GM23338 (cell line): Measurements from ENCODE around the gene LCLAT1. TPM values are rescaled to one million over a fixed set of nuclear protein-coding genes. Genes with fewer than 3 reads are reported as not detected.

Experiments
- ATAC-seq: fragments of 200-7000 bp; cut with Tn5 transposase; 3 replicates; pipeline ENCODE4 v1.9.1; 2020
- DNase-seq: peaks from one replicate; pipeline ENCODE4 v3.0.0-alpha.2; 2015; ENCODE audit warnings: low spot score
- H2AFZ ChIP-seq: fragments of 200-600 bp; sonication (generic); 2 replicates; pipeline ENCODE4 v1.8.0; 2016; ENCODE audit warnings: antibody characterized with exemption, mild to moderate bottlenecking, moderate library complexity
- H3F3A ChIP-seq: fragments of 200-600 bp; sonication (generic); replicated peaks from 2 replicates; pipeline ENCODE4 v1.8.0; 2017; ENCODE audit warnings: antibody characterized with exemption, mixed run types, low read depth
- H3K27ac ChIP-seq: fragments of 200-600 bp; sonication (generic); 2 replicates; pipeline ENCODE4 v1.6.1; 2016; ENCODE audit warnings: low read depth
- H3K27me3 ChIP-seq: fragments of 200-600 bp; sonication (generic); 2 replicates; pipeline ENCODE4 v1.8.0; 2016; ENCODE audit warnings: mild to moderate bottlenecking, mixed run types, moderate library complexity; ENCODE audit not compliant: insufficient read depth
- H3K36me3 ChIP-seq: fragments of 200-600 bp; sonication (generic); 2 replicates; pipeline ENCODE4 v1.8.0; 2016; ENCODE audit warnings: mild to moderate bottlenecking; ENCODE audit not compliant: insufficient read depth
- H3K4me1 ChIP-seq: fragments of 200-600 bp; sonication (generic); 2 replicates; pipeline ENCODE4 v1.8.0; 2016; ENCODE audit warnings: mild to moderate bottlenecking, moderate library complexity; ENCODE audit not compliant: insufficient read depth
- H3K4me2 ChIP-seq: fragments of 200-600 bp; sonication (generic); 2 replicates; pipeline ENCODE4 v1.7.1; 2017; ENCODE audit warnings: mixed run types
- H3K4me3 ChIP-seq: fragments of 200-600 bp; sonication (generic); 2 replicates; pipeline ENCODE4 v1.6.1; 2016; ENCODE audit warnings: mixed run types
- H3K79me2 ChIP-seq: fragments of 200-600 bp; sonication (generic); replicated peaks from 2 replicates; pipeline ENCODE4 v1.8.0; 2017; ENCODE audit warnings: mild to moderate bottlenecking; ENCODE audit not compliant: insufficient read depth
- H3K9me2 ChIP-seq: fragments of 200-600 bp; sonication (generic); 2 replicates; pipeline ENCODE4 v1.8.0; 2017; ENCODE audit not compliant: insufficient read depth
- H4K20me1 ChIP-seq: fragments of 200-600 bp; sonication (generic); replicated peaks from 2 replicates; pipeline ENCODE4 v1.8.0; 2017; ENCODE audit warnings: mild to moderate bottlenecking; ENCODE audit not compliant: insufficient read depth
- H3K27ac Mint-ChIP-seq: 2 replicates; pipeline ENCODE4 v1.8.0; 2020; ENCODE audit warnings: inconsistent platforms, mild to moderate bottlenecking, moderate library complexity, mixed read lengths
- H3K27me3 Mint-ChIP-seq: 3 replicates; pipeline ENCODE4 v1.8.0; 2022; ENCODE audit warnings: low read depth, mild to moderate bottlenecking, moderate library complexity, mixed read lengths, inconsistent platforms; ENCODE audit not compliant: insufficient read depth, poor library complexity
- H3K36me3 Mint-ChIP-seq: 3 replicates; pipeline ENCODE4 v1.8.0; 2021; ENCODE audit warnings: low read depth, mild to moderate bottlenecking, inconsistent platforms, moderate library complexity, mixed read lengths
- H3K4me1 Mint-ChIP-seq: 3 replicates; pipeline ENCODE4 v1.8.0; 2020; ENCODE audit warnings: mild to moderate bottlenecking, inconsistent platforms, mixed read lengths
- H3K4me3 Mint-ChIP-seq: 3 replicates; pipeline ENCODE4 v1.8.0; 2021; ENCODE audit warnings: moderate library complexity, mild to moderate bottlenecking, inconsistent platforms, mixed read lengths
- H3K9me3 Mint-ChIP-seq: 3 replicates; pipeline ENCODE4 v1.8.0; 2020; ENCODE audit warnings: moderate library complexity, mild to moderate bottlenecking, inconsistent platforms, mixed read lengths
- CREB1 ChIP-seq: fragments of 250-450 bp; sonication (Bioruptor Pico); IDR thresholded peaks from 2 replicates; pipeline ENCODE4 v1.5.0; 2020; ENCODE audit warnings: low read depth, mild to moderate bottlenecking, moderate library complexity
- EZH2 ChIP-seq: fragments of 200-600 bp; sonication (generic); IDR thresholded peaks from one replicate; pipeline ENCODE4 v1.8.0; 2017; ENCODE audit warnings: antibody characterized with exemption, mild to moderate bottlenecking, low read depth; ENCODE audit not compliant: unreplicated experiment
- NANOG ChIP-seq: IDR thresholded peaks from 2 replicates; pipeline ENCODE4 v1.6.1; 2016; ENCODE audit warnings: antibody characterized with exemption, borderline replicate concordance
- POLR2AphosphoS5 ChIP-seq: IDR thresholded peaks from 2 replicates; pipeline ENCODE4 v1.6.1; 2016; ENCODE audit warnings: antibody characterized with exemption, low read depth
- STAT1 ChIP-seq: IDR thresholded peaks from one replicate; pipeline ENCODE4 v1.6.1; 2016; ENCODE audit warnings: antibody characterized with exemption; ENCODE audit not compliant: unreplicated experiment
- ZNF331 ChIP-seq: fragments of 250-450 bp; sonication (Bioruptor Pico); IDR thresholded peaks from 2 replicates; pipeline ENCODE4 v1.5.0; 2020; ENCODE audit warnings: low read depth, mild to moderate bottlenecking, moderate library complexity
- polyA plus RNA-seq: library from polyadenylated mRNA; unstranded; fragments of >200 nt; fragmentation: Nextera tagmentation; extraction: Ambion mirVana; gene quantifications from 2 replicates; pipeline ENCODE4 v1.2.1, GENCODE V29; 2016
- total RNA-seq: library from RNA; depleted of rRNA; stranded (reverse); fragments of >200 nt; shearing (Covaris generic); gene quantifications from 2 replicates; pipeline ENCODE4 v1.2.3, GENCODE V29; 2014
- TF ChIP-seq, protein P1 (sequence below): fragments of 250-450 bp; sonication (Bioruptor Pico); IDR thresholded peaks from 2 replicates; pipeline ENCODE4 v1.5.0; 2020; ENCODE audit warnings: mild to moderate bottlenecking, moderate library complexity
- TF ChIP-seq, protein P2 (sequence below), 2 experiments: fragments of 200-600 bp in 1 of 2; sonication (generic) in 1 of 2; conservative IDR thresholded peaks; 2 replicates each; pipeline versions ENCODE4 v1.5.1 to v1.6.1; 2016 to 2017; ENCODE audit warnings: antibody characterized with exemption in 2 of 2, low read depth in 2 of 2, mild to moderate bottlenecking in 2 of 2, moderate library complexity in 1 of 2

LCLAT1 gene
- total and polyA plus RNA-seq, 2 experiments from 2014 or later: 11.5 to 30.1 TPM

DNA sequence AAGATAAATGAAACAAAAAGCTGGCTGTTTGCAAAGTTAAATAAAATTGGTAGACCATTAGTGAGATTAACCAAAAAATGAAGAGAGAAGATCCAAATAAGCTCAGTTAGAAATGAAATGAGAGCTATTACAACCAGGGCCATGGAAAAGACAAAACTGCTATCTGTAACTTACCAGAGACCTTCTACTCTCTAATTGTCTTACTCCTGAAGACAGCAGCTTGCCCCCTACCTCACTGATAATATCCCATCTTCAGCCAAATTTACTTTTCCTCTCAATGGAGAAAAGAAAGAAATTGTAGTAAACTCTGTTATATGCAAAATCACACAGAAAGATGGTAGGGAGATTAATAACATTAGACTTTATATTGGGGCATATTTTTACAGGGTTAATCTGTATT is 178.2 kb downstream of the LCLAT1 start (continued):
- TF ChIP-seq, protein P1, sequence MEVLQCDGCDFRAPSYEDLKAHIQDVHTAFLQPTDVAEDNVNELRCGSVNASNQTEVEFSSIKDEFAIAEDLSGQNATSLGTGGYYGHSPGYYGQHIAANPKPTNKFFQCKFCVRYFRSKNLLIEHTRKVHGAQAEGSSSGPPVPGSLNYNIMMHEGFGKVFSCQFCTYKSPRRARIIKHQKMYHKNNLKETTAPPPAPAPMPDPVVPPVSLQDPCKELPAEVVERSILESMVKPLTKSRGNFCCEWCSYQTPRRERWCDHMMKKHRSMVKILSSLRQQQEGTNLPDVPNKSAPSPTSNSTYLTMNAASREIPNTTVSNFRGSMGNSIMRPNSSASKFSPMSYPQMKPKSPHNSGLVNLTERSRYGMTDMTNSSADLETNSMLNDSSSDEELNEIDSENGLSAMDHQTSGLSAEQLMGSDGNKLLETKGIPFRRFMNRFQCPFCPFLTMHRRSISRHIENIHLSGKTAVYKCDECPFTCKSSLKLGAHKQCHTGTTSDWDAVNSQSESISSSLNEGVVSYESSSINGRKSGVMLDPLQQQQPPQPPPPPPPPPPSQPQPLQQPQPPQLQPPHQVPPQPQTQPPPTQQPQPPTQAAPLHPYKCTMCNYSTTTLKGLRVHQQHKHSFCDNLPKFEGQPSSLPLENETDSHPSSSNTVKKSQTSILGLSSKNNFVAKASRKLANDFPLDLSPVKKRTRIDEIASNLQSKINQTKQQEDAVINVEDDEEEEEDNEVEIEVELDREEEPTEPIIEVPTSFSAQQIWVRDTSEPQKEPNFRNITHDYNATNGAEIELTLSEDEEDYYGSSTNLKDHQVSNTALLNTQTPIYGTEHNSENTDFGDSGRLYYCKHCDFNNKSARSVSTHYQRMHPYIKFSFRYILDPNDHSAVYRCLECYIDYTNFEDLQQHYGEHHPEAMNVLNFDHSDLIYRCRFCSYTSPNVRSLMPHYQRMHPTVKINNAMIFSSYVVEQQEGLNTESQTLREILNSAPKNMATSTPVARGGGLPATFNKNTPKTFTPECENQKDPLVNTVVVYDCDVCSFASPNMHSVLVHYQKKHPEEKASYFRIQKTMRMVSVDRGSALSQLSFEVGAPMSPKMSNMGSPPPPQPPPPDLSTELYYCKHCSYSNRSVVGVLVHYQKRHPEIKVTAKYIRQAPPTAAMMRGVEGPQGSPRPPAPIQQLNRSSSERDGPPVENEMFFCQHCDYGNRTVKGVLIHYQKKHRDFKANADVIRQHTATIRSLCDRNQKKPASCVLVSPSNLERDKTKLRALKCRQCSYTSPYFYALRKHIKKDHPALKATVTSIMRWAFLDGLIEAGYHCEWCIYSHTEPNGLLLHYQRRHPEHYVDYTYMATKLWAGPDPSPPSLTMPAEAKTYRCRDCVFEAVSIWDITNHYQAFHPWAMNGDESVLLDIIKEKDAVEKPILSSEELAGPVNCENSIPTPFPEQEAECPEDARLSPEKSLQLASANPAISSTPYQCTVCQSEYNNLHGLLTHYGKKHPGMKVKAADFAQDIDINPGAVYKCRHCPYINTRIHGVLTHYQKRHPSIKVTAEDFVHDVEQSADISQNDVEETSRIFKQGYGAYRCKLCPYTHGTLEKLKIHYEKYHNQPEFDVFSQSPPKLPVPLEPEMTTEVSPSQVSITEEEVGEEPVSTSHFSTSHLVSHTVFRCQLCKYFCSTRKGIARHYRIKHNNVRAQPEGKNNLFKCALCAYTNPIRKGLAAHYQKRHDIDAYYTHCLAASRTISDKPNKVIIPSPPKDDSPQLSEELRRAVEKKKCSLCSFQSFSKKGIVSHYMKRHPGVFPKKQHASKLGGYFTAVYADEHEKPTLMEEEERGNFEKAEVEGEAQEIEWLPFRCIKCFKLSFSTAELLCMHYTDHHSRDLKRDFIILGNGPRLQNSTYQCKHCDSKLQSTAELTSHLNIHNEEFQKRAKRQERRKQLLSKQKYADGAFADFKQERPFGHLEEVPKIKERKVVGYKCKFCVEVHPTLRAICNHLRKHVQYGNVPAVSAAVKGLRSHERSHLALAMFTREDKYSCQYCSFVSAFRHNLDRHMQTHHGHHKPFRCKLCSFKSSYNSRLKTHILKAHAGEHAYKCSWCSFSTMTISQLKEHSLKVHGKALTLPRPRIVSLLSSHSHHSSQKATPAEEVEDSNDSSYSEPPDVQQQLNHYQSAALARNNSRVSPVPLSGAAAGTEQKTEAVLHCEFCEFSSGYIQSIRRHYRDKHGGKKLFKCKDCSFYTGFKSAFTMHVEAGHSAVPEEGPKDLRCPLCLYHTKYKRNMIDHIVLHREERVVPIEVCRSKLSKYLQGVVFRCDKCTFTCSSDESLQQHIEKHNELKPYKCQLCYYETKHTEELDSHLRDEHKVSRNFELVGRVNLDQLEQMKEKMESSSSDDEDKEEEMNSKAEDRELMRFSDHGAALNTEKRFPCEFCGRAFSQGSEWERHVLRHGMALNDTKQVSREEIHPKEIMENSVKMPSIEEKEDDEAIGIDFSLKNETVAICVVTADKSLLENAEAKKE (CRISPR knock-in tag): no peak
- no peak for TF ChIP-seq CREB1 (CRISPR knock-in tag)
- TF ChIP-seq, protein P2, sequence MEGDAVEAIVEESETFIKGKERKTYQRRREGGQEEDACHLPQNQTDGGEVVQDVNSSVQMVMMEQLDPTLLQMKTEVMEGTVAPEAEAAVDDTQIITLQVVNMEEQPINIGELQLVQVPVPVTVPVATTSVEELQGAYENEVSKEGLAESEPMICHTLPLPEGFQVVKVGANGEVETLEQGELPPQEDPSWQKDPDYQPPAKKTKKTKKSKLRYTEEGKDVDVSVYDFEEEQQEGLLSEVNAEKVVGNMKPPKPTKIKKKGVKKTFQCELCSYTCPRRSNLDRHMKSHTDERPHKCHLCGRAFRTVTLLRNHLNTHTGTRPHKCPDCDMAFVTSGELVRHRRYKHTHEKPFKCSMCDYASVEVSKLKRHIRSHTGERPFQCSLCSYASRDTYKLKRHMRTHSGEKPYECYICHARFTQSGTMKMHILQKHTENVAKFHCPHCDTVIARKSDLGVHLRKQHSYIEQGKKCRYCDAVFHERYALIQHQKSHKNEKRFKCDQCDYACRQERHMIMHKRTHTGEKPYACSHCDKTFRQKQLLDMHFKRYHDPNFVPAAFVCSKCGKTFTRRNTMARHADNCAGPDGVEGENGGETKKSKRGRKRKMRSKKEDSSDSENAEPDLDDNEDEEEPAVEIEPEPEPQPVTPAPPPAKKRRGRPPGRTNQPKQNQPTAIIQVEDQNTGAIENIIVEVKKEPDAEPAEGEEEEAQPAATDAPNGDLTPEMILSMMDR (conservative IDR thresholded peaks at IDR 0.05; ENCODE audit: low read depth in 2 of 2): no peak
- no peak for TF ChIP-seq EZH2
- no peak for TF ChIP-seq NANOG

DNA sequence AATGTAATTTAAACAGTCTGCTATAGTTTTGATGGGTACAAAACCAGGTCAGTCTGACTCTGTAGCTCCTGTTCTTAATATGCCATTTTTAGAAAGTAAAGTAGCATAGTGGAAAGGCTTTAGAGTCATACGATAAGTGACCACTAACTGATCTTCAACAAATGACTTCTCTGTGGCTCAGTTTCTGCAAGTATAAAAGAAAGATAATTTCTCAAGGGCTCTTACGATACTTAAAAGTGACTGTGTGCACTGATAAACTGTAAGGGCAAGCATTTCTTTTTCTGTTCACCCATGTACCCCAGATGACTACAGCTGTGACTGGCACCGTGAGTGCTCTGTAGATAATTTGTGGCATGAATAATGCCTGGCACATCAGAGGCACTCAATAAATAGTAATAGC is 178.7 kb downstream of the LCLAT1 start:
- Histone ChIP-seq H3K27ac (no peak overlapping the region), H3K36me3 (no peaks in the 10 kb centered on the region), H4K20me1 (no peaks in the 10 kb centered on the region), H3K4me3 (no peak overlapping the region), H3K27me3 (no peaks in the 10 kb centered on the region), H3K79me2 (no peaks in the 10 kb centered on the region), H3K4me1 (peaks cover 16% of the 10 kb centered on the region), H3F3A (no peaks in the 10 kb centered on the region), H3K4me2 (no peak overlapping the region), H3K9me2 (peaks cover 7% of the 10 kb centered on the region; the same call in 1 of the 2 replicates), H2AFZ (no peak overlapping the region)
- Mint-ChIP-seq H3K27me3 (peaks cover 5% of the 10 kb centered on the region), H3K9me3 (no peaks in the 10 kb centered on the region), H3K36me3 (peaks cover 14% of the 10 kb centered on the region), H3K4me3 (no peak overlapping the region), H3K27ac (no peak overlapping the region), H3K4me1 (peaks cover 14% of the 10 kb centered on the region)
- ATAC-seq (no peak), DNase-seq (no peak)
- TF ChIP-seq ZNF331 (CRISPR knock-in tag) (no peak), POLR2AphosphoS5 (no peak), EZH2 (no peak), STAT1 (no peak)
